ENCODE results near the gene TFAP2D. TPM values are rescaled to one million over a fixed set of nuclear protein-coding genes. Genes with fewer than 3 reads are reported as not detected.

Gene TFAP2D
- total RNA-seq, 2 experiments from 2014 or later, result not detected

- ATAC-seq (no peak), DNase-seq (no peak)
- H3K36me3 Mint-ChIP-seq (ENCODE audit: low read depth), result peaks cover 3% of the 10 kb centered on the region
- intact Hi-C loops (cut with micrococcal nuclease), result loop anchor here (10.0 kb wide), 1 partner anchor 131 kb away; no protein-coding TSS in a partner anchor
- H3K27me3 Mint-ChIP-seq, result peaks cover 50% of the 10 kb centered on the region
- no peak overlapping the region for H3K27ac Mint-ChIP-seq
- POLR2A ChIA-PET, result interaction anchor here (0.7 kb wide), 1 partner anchor 117 kb away, joined by 4 read pairs; no protein-coding TSS in a partner anchor
- no peak overlapping the region for H3K4me3 Mint-ChIP-seq
- no peak for TF ChIP-seq CTCF (IDR thresholded peaks at IDR 0.05)
- CTCF ChIA-PET, result interaction anchor here (0.7 kb wide), 1 partner anchor 273 kb away, joined by 3 read pairs; no protein-coding TSS in a partner anchor
- peaks cover 2% of the 10 kb centered on the region for H3K9me3 Mint-ChIP-seq
- no peaks in the 10 kb centered on the region for H3K4me1 Mint-ChIP-seq (ENCODE audit: low read depth)
Observed at GRCh38 chr6:50713977-50714486, 706 bp downstream of the TFAP2D start.

- Mint-ChIP-seq H3K27ac (no peak overlapping the region), H3K36me3 (ENCODE audit: low read depth) (peaks cover 3% of the 10 kb centered on the region), H3K4me1 (ENCODE audit: low read depth) (no peaks in the 10 kb centered on the region), H3K4me3 (no peak overlapping the region), H3K9me3 (peaks cover 2% of the 10 kb centered on the region), H3K27me3 (peaks cover 52% of the 10 kb centered on the region)
- ATAC-seq (no peak), DNase-seq (no peak)
- no peak for TF ChIP-seq CTCF (IDR thresholded peaks at IDR 0.05)
- intact Hi-C loops (cut with micrococcal nuclease), result loop anchor here (10.0 kb wide), 1 partner anchor 130 kb away; no protein-coding TSS in a partner anchor
- CTCF ChIA-PET, result no interaction called here
- POLR2A ChIA-PET, result no interaction called here
Observed at GRCh38 chr6:50714487-50715379, 1.4 kb downstream of the TFAP2D start.

GRCh38 chr6:50716899-50717509, 3.7 kb downstream of the TFAP2D start:
- no peaks in the 10 kb centered on the region for H3K4me1 Mint-ChIP-seq (ENCODE audit: low read depth)
- H3K4me3 Mint-ChIP-seq, result no peak overlapping the region
- H3K27ac Mint-ChIP-seq, result no peak overlapping the region
- intact Hi-C loops (cut with micrococcal nuclease), result loop anchor here (10.0 kb wide), 1 partner anchor 128 kb away; no protein-coding TSS in a partner anchor
- POLR2A ChIA-PET, result no interaction called here
- DNase-seq (no peak), ATAC-seq (no peak)
- peaks cover 3% of the 10 kb centered on the region for H3K36me3 Mint-ChIP-seq (ENCODE audit: low read depth)
- peaks cover 2% of the 10 kb centered on the region for H3K9me3 Mint-ChIP-seq
- no peak for TF ChIP-seq CTCF (IDR thresholded peaks at IDR 0.05)
- CTCF ChIA-PET, result no interaction called here
- H3K27me3 Mint-ChIP-seq, result peaks cover 62% of the 10 kb centered on the region

- H3K9me3 Mint-ChIP-seq, result peaks cover 4% of the 10 kb centered on the region
- no peak for TF ChIP-seq CTCF (IDR thresholded peaks at IDR 0.05)
- H3K27ac Mint-ChIP-seq, result no peak overlapping the region
- no peaks in the 10 kb centered on the region for H3K4me1 Mint-ChIP-seq (ENCODE audit: low read depth)
- intact Hi-C loops (cut with micrococcal nuclease), result loop anchor here (10.0 kb wide), 1 partner anchor 127 kb away; no protein-coding TSS in a partner anchor
- peaks cover 65% of the 10 kb centered on the region for H3K27me3 Mint-ChIP-seq
- ChIA-PET CTCF (no interaction called here), POLR2A (interaction anchor here (0.6 kb wide), 1 partner anchor 462 kb away, joined by 3 read pairs; no protein-coding TSS in a partner anchor)
- no peak for ATAC-seq
- peaks cover 3% of the 10 kb centered on the region for H3K36me3 Mint-ChIP-seq (ENCODE audit: low read depth)
- no peak overlapping the region for H3K4me3 Mint-ChIP-seq
- DNase-seq, result no peak
Observed at GRCh38 chr6:50717734-50718457, 4.6 kb downstream of the TFAP2D start.

Measured in activated CD8-positive, alpha-beta T cell treated with anti-CD3 and anti-CD28 coated beads for 36 hours (primary cell).